ENCODE results near the gene WDR19.

- TF ChIP-seq CTCF (IDR thresholded peaks at IDR 0.05 in 8 of 11, conservative IDR thresholded peaks at IDR 0.05 in 3 of 11) (no peak), POLR2A (IDR thresholded peaks at IDR 0.05) (no peak)
Measured at GRCh38 chr4:39235021-39235420, 52.7 kb downstream of the WDR19 start.

All from spleen (tissue), 7 donors.